Adrenal gland (tissue), 5 donors: ENCODE measurements around the gene CARD10.

Source experiments
- POLR2A ChIP-seq, 2 donors: fragments of 450-650 bp; IDR thresholded peaks; one replicate each; pipeline ENCODE4 v1.6.1; 2017; ENCODE audit warnings: antibody characterized with exemption in 2 of 2, mild to moderate bottlenecking in 2 of 2, moderate library complexity in 1 of 2
- TF ChIP-seq, protein P1 (sequence below), 6 experiments: fragments of 450-650 bp in 4 of 6; fragments of 200-600 bp in 2 of 6; sonication (generic) in 1 of 6; IDR thresholded peaks; 1 replicate in 5 of 6; 2 replicates in 1 of 6; pipeline versions ENCODE4 v1.5.1 to v1.8.0; 2016 to 2021; ENCODE audit warnings: antibody characterized with exemption in 6 of 6, mild to moderate bottlenecking in 2 of 6, moderate library complexity in 1 of 6
- donor health status: DM: no; HTN: no; CAD: no.

DNA sequence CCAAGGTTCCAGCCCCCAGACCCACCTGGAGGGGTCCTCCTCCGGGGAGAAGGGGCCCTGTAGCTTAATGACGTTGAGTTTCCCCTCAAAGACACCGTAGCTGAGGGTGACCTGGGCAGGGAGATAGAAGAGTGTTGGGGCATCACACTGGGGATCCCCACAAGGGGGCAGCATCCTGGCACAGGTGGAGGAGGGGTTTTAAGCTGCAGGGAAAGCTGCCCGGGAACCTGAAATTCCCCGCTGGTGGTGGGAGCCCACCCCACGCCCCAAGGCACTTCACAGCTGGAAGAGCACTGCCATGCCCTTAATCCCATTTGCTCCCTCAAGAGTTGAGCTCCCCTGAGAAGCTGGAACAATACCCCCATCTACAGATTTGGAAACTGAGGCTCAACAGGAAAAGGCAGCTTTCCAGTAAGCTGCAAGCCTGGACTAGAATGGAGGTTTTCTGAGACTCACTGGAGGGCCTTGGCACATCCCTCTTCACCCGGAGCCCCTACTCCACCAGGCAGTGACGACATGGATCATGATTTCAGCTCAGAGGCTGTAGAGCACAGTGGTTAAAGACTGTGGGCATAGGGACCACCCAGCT lies 46.7 kb downstream of the CARD10 start:
- TF ChIP-seq, protein P1, sequence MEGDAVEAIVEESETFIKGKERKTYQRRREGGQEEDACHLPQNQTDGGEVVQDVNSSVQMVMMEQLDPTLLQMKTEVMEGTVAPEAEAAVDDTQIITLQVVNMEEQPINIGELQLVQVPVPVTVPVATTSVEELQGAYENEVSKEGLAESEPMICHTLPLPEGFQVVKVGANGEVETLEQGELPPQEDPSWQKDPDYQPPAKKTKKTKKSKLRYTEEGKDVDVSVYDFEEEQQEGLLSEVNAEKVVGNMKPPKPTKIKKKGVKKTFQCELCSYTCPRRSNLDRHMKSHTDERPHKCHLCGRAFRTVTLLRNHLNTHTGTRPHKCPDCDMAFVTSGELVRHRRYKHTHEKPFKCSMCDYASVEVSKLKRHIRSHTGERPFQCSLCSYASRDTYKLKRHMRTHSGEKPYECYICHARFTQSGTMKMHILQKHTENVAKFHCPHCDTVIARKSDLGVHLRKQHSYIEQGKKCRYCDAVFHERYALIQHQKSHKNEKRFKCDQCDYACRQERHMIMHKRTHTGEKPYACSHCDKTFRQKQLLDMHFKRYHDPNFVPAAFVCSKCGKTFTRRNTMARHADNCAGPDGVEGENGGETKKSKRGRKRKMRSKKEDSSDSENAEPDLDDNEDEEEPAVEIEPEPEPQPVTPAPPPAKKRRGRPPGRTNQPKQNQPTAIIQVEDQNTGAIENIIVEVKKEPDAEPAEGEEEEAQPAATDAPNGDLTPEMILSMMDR (IDR thresholded peaks at IDR 0.05), result peak; percentile 28 to 59 (median 50)
- TF ChIP-seq POLR2A (IDR thresholded peaks at IDR 0.05), result no peak
